Hippocampal formation (tissue), 2 donors: Measurements from ENCODE around the gene LRRC8C.
"Not testable (repeated sequence)": the region's sequence is repeated elsewhere in the genome, so short reads cannot be mapped to it uniquely, and the experiment has no call there.

Source experiments
- DNase-seq, 2 donors: peaks; one replicate each; lab custom pipeline; 2025; lab: John Stamatoyannopoulos, UW

LRRC8C gene

GRCh38 chr1:89703469-89703868 lies 70.5 kb downstream of the LRRC8C start:
- DNase-seq: no peak

- DNase-seq: no peak
Observed at GRCh38 chr1:89704014-89704413, 71.1 kb downstream of the LRRC8C start.

- DNase-seq: not testable (repeated sequence)
Observed at GRCh38 chr1:89704885-89705284, 72.0 kb downstream of the LRRC8C start.

GRCh38 chr1:89705901-89706699 lies 73.2 kb downstream of the LRRC8C start:
- DNase-seq: no peak

GRCh38 chr1:89706700-89707012 lies 73.7 kb downstream of the LRRC8C start:
- DNase-seq: no peak

GRCh38 chr1:89708751-89709375 lies 75.9 kb downstream of the LRRC8C start:
- no peak for DNase-seq

DNA sequence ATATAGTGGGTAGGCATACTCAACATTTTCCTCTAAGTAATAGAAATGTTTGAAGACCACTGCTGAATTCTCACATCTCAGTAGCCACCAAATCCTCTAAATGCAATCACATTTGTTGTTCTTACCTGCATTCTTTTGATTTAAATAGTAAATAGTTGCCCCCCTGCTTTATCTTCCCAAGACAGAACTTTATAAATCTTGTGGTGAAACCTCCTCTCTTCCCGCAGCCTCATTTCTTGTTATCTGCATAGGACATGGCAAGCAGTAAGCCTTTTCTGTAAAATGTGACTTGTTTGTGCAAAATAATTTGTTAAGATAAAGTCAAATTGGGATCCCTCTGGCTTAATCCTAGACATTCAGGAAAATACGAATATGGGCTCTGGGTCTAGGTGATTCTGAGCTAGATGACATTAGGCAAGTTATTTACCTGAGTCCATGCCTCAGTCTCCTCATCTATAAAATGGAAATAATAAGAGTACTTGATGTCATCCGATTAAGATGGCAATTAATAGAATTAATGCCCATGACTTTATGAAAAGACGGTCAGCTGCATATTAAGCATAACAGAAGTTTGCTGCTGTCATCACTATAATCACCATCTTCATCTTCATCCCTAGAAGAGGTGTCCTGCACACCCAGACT lies 77.7 kb downstream of the LRRC8C start:
- DNase-seq: no peak

- no peak for DNase-seq
Observed at GRCh38 chr1:89711140-89711778, 78.3 kb downstream of the LRRC8C start.

GRCh38 chr1:89712420-89712819 lies 79.5 kb downstream of the LRRC8C start:
- no peak for DNase-seq

DNA sequence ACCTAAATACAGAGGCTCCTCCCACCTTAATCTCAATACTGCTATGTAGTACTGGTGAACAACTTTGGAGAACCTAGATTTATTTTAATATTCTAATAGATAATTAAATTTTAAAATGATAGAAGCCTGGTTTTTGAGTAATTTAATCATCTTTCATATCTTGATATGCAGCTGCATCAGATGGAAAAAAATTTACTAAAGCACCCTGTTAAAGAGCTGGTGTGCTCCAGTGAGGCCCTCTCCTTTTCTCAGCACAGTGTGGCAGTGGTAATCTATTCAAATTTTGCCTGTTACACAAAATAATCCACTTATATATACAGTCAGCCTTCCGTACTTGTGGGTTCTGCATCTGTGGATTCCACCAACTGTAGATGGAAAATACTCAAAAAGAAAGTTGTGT lies 82.8 kb downstream of the LRRC8C start:
- DNase-seq: no peak

- DNase-seq: no peak
Observed at GRCh38 chr1:89719502-89720306, 86.8 kb downstream of the LRRC8C start.

- no peak for DNase-seq
Observed at GRCh38 chr1:89720839-89721238, 87.9 kb downstream of the LRRC8C start.

- DNase-seq: no peak
Observed at GRCh38 chr1:89721351-89721750, 88.4 kb downstream of the LRRC8C start.

GRCh38 chr1:89723144-89723543 lies 90.2 kb downstream of the LRRC8C start:
- no peak for DNase-seq

- DNase-seq: peak in 1 of 2 donors; percentile 13
Observed at GRCh38 chr1:89723863-89724262, 90.9 kb downstream of the LRRC8C start.

DNA sequence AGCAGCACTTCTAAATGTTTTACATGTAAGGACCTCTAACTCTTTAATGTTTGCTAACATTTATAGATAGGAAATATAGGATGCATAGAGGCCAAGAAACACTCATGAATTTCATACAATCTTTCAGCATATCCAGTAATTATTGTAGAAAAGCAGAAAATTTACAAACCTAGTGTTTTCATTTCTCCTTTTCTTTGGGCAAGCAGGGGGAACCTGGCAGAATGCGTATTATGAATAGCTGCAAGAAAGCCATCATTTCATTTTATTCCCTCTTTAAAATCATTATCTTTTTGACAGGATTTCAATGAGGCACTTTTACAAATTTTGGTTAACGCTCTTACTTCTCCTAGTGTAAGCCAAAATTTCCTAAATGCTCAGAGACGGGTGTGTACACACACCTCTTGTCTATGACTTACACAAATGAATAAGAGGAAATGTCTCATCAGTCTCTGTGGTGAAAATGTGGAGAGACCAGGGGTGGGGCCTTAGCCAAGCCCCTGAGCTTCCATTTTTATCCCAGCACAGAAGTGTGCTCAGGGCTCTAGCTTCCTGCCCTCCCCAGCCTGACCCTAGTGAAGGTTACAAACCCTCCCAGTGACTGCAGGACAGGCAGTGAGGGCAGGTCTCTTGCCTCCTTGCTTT lies 91.6 kb downstream of the LRRC8C start:
- DNase-seq: no peak

GRCh38 chr1:89725011-89725370 lies 92.1 kb downstream of the LRRC8C start:
- DNase-seq: no peak

- no peak for DNase-seq
Observed at GRCh38 chr1:89725631-89726030, 92.7 kb downstream of the LRRC8C start.

- DNase-seq: no peak
Observed at GRCh38 chr1:89727517-89728312, 94.8 kb downstream of the LRRC8C start.

GRCh38 chr1:89728381-89728780 lies 95.5 kb downstream of the LRRC8C start:
- DNase-seq: no peak

- no peak for DNase-seq
Observed at GRCh38 chr1:89732206-89732605, 99.3 kb downstream of the LRRC8C start.
